Lung (tissue), 12 donors: ENCODE measurements around the gene TAOK2. TPM values are rescaled to one million over a fixed set of nuclear protein-coding genes. Genes with fewer than 3 reads are reported as not detected.

Experiments
- ATAC-seq: fragments of 200-7000 bp; cut with Tn5 transposase; one replicate; pipeline ENCODE4 v1.9.1; 2020; ENCODE audit warnings: moderate number of reproducible peaks; ENCODE audit not compliant: insufficient read depth, low FRiP score
- DNase-seq, 3 donors: peaks; one replicate each; pipeline ENCODE4 v3.0.0-alpha.2; 2013 to 2017
- H3K27ac ChIP-seq, 2 donors: one replicate each; pipeline ENCODE4 v1.5.1; 2013; ENCODE audit warnings: mild to moderate bottlenecking in 2 of 2, moderate library complexity in 2 of 2, control low read depth in 1 of 2, inconsistent platforms in 1 of 2, low read depth in 1 of 2, low read length in 1 of 2
- H3K27me3 ChIP-seq, 3 donors: one replicate each; pipeline ENCODE4 v1.5.1; 2013; ENCODE audit warnings: low read length in 2 of 3; ENCODE audit not compliant: control insufficient read depth in 3 of 3, insufficient read depth in 3 of 3
- H3K36me3 ChIP-seq, 4 donors: one replicate each; pipeline ENCODE4 v1.5.1; 2013; ENCODE audit warnings: low read length in 4 of 4, mild to moderate bottlenecking in 1 of 4, moderate library complexity in 1 of 4; ENCODE audit not compliant: control insufficient read depth in 4 of 4, insufficient read depth in 4 of 4
- H3K4me1 ChIP-seq, 5 donors: one replicate each; pipeline ENCODE4 v1.5.1; 2013; ENCODE audit warnings: low read length in 5 of 5, mild to moderate bottlenecking in 2 of 5, moderate library complexity in 1 of 5; ENCODE audit not compliant: control insufficient read depth in 5 of 5, insufficient read depth in 5 of 5
- H3K4me3 ChIP-seq: one replicate; pipeline ENCODE4 v1.5.1; 2013; ENCODE audit warnings: mild to moderate bottlenecking, control low read depth, moderate library complexity
- H3K9ac ChIP-seq, 2 donors: one replicate each; pipeline ENCODE4 v1.5.1; 2013; ENCODE audit warnings: low read length in 2 of 2, control low read depth in 1 of 2; ENCODE audit not compliant: insufficient read depth in 1 of 2
- H3K9me3 ChIP-seq, 4 donors: one replicate each; pipeline ENCODE4 v1.5.1; 2013; ENCODE audit warnings: low read length in 3 of 4, mild to moderate bottlenecking in 1 of 4, moderate library complexity in 1 of 4; ENCODE audit not compliant: control insufficient read depth in 4 of 4, insufficient read depth in 3 of 4
- CTCF ChIP-seq: IDR thresholded peaks from 2 replicates; pipeline ENCODE4 v1.5.1; 2012; ENCODE audit warnings: mild to moderate bottlenecking; ENCODE audit errors: control extremely low read depth, extremely low read depth
- WGBS, 2 donors: extraction: QIAGEN DNeasy Blood & Tissue Kit; methylation state at CpG; one replicate each; pipeline ENCODE4 v1.1.7; 2013; 5-methylcytosine and 5-hydroxymethylcytosine counted together
- polyA plus RNA-seq, 2 donors: library from polyadenylated mRNA; stranded (reverse); fragments of 200-250 nt; gene quantifications; one replicate each; pipeline ENCODE4 v1.2.1, GENCODE V29; 2013
- total RNA-seq, 2 donors: library from RNA; depleted of rRNA in 1 of 2; stranded (reverse); fragments of >200 nt in 1 of 2; gene quantifications; one replicate each; pipeline ENCODE4 v1.2.1, GENCODE V29; 2014 to 2021
- donor health status: control.
- donor health status: control.
- donor health status: Bipolar disorder and iron deficiency.
- donor health status: healthy.
- donor health status: DM: yes; HTN: yes; CAD: no.

TAOK2 gene
- total and polyA plus RNA-seq, 4 donors: 33.8 to 71.8 (median 55.4) TPM

GRCh38 chr16:29992344-29992967 is 18.8 kb downstream of the TAOK2 start:
- TF ChIP-seq CTCF: no peak
- Histone ChIP-seq H3K36me3 (peaks cover 2 to 52% (median 28%) of the 10 kb centered on the region in 4 donors), H3K9ac (no peak overlapping the region), H3K9me3 (no peaks in the 10 kb centered on the region), H3K4me3 (no peak overlapping the region), H3K27ac (no peak overlapping the region), H3K27me3 (no peaks in the 10 kb centered on the region), H3K4me1 (peaks cover 0 to 21% (median 13%) of the 10 kb centered on the region in 5 donors)
- WGBS, 2 donors: 57 to 72% methylated on average over 7 of the region's 7 CpGs
- ATAC-seq: no peak
- DNase-seq: no peak

- ATAC-seq (no peak), DNase-seq (no peak)
- TF ChIP-seq CTCF: no peak
- Histone ChIP-seq H3K36me3 (peaks cover 2 to 46% (median 25%) of the 10 kb centered on the region in 4 donors), H3K9ac (no peak overlapping the region), H3K4me3 (no peak overlapping the region), H3K4me1 (peaks cover 0 to 21% (median 13%) of the 10 kb centered on the region in 5 donors), H3K9me3 (no peaks in the 10 kb centered on the region), H3K27me3 (no peaks in the 10 kb centered on the region), H3K27ac (peak overlapping the region in 1 of 2 donors; percentile 9)
- WGBS, 2 donors: 88 to 92% methylated on average over 25 of the region's 25 CpGs
Observed at GRCh38 chr16:29993191-29993902, 19.7 kb downstream of the TAOK2 start.

- no peak for DNase-seq
- Histone ChIP-seq H3K4me1 (peaks cover 0 to 21% (median 13%) of the 10 kb centered on the region in 5 donors), H3K27ac (peak overlapping the region in 1 of 2 donors; percentile 91), H3K9me3 (no peaks in the 10 kb centered on the region), H3K27me3 (no peaks in the 10 kb centered on the region), H3K36me3 (peaks cover 2 to 39% (median 21%) of the 10 kb centered on the region in 4 donors), H3K9ac (no peak overlapping the region), H3K4me3 (no peak overlapping the region)
- 73 to 84% methylated on average over 9 of the region's 9 CpGs for WGBS, 2 donors
- no peak for TF ChIP-seq CTCF
- ATAC-seq: no peak
Observed at GRCh38 chr16:29993903-29994599, 20.4 kb downstream of the TAOK2 start.
